CD1c-positive myeloid dendritic cell (primary cell): ENCODE results near the gene POLRMT.
A peak's percentile ranks its signal among the peaks of the same experiment; 100 is the strongest.
"Not testable (repeated sequence)": the region's sequence is repeated elsewhere in the genome, so short reads cannot be mapped to it uniquely, and the experiment has no call there.

Source experiments
- DNase-seq: peaks from one replicate; pipeline ENCODE4 v3.0.0-alpha.2; 2016; ENCODE audit errors: extremely low spot score

POLRMT gene

GRCh38 chr19:628168-628567 is 5.2 kb downstream of the POLRMT start:
- no peak for DNase-seq

GRCh38 chr19:626566-626965 is 6.8 kb downstream of the POLRMT start:
- DNase-seq, result not testable (repeated sequence)

- DNase-seq, result no peak
Observed at GRCh38 chr19:625257-625656, 8.1 kb downstream of the POLRMT start.

GRCh38 chr19:624433-625109 is 8.8 kb downstream of the POLRMT start:
- no peak for DNase-seq

- DNase-seq, result no peak
Observed at GRCh38 chr19:623974-624373, 9.4 kb downstream of the POLRMT start.

GRCh38 chr19:623175-623916 is 10.0 kb downstream of the POLRMT start:
- no peak for DNase-seq

GRCh38 chr19:622666-623065 is 10.7 kb downstream of the POLRMT start:
- no peak for DNase-seq

- no peak for DNase-seq
Observed at GRCh38 chr19:621819-622218, 11.5 kb downstream of the POLRMT start.

GRCh38 chr19:621191-621590 is 12.1 kb downstream of the POLRMT start:
- not testable (repeated sequence) for DNase-seq

- DNase-seq, result no peak
Observed at GRCh38 chr19:620166-620862, 13.0 kb downstream of the POLRMT start.

- DNase-seq, result no peak
Observed at GRCh38 chr19:619286-620002, 13.9 kb downstream of the POLRMT start.

- DNase-seq, result no peak
Observed at GRCh38 chr19:618674-619285, 14.6 kb downstream of the POLRMT start.

GRCh38 chr19:618247-618619 is 15.1 kb downstream of the POLRMT start:
- DNase-seq, result no peak

- no peak for DNase-seq
Observed at GRCh38 chr19:617551-618246, 15.6 kb downstream of the POLRMT start.

GRCh38 chr19:616747-617526 is 16.4 kb downstream of the POLRMT start:
- no peak for DNase-seq

- no peak for DNase-seq
Observed at GRCh38 chr19:616062-616700, 17.2 kb downstream of the POLRMT start.

GRCh38 chr19:615619-616018 is 17.7 kb downstream of the POLRMT start:
- DNase-seq, result peak; percentile 51

GRCh38 chr19:613732-614567 is 19.4 kb downstream of the POLRMT start:
- DNase-seq, result no peak

- DNase-seq, result no peak
Observed at GRCh38 chr19:612941-613340, 20.4 kb downstream of the POLRMT start.
